GM19468 (cell line): ENCODE results near the gene RABL2A.
"Not testable (repeated sequence)": the region's sequence is repeated elsewhere in the genome, so short reads cannot be mapped to it uniquely, and the experiment has no call there.

Experiments used
- ATAC-seq: cut with Tn5 transposase; IDR thresholded peaks from one replicate; pipeline ENCODE4 v1.9.1; 2021; ENCODE audit warnings: mild to moderate bottlenecking, moderate library complexity, moderate number of reproducible peaks; ENCODE audit not compliant: unreplicated experiment; ENCODE audit errors: extremely low read depth

The RABL2A gene

GRCh38 chr2:113676623-113677266, 49.7 kb downstream of the RABL2A start:
- no peak for ATAC-seq

GRCh38 chr2:113677330-113677729, 50.3 kb downstream of the RABL2A start:
- no peak for ATAC-seq

- ATAC-seq: no peak
Observed at GRCh38 chr2:113679457-113679856, 52.4 kb downstream of the RABL2A start.

- no peak for ATAC-seq
Observed at GRCh38 chr2:113685471-113685870, 58.4 kb downstream of the RABL2A start.

- ATAC-seq: no peak
Observed at GRCh38 chr2:113686537-113686936, 59.5 kb downstream of the RABL2A start.

- ATAC-seq: not testable (repeated sequence)
Observed at GRCh38 chr2:113690871-113691270, 63.8 kb downstream of the RABL2A start.
